GM13977 (cell line): ENCODE measurements around the gene FLCN.
"Not testable (repeated sequence)": the region's sequence is repeated elsewhere in the genome, so short reads cannot be mapped to it uniquely, and the experiment has no call there.

ENCODE experiments used
- DNase-seq: peaks from one replicate; pipeline ENCODE4 v3.0.0; 2012; ENCODE audit warnings: low spot score
- CTCF ChIP-seq: IDR thresholded peaks from 2 replicates; pipeline ENCODE4 v1.5.1; 2012; ENCODE audit warnings: mild to moderate bottlenecking, control low read depth; ENCODE audit not compliant: insufficient read depth; ENCODE audit errors: extremely low read depth, missing control alignments
- in situ Hi-C: fragments of 300-500 bp; cut with MboI; formaldehyde crosslinking; loops from one replicate; pipeline ENCODE4 v1.12.0; 2022; ENCODE audit warnings: low sequenced_read_pairs, low pct_unique_long_range_greater_than_20kb, mixed read lengths, inconsistent platforms; ENCODE audit not compliant: unreplicated experiment

The FLCN gene

GRCh38 chr17:17188586-17188985, 48.4 kb downstream of the FLCN start:
- in situ Hi-C loops, result no loop called here
- TF ChIP-seq CTCF, result no peak
- DNase-seq, result no peak

- in situ Hi-C loops, result no loop called here
- DNase-seq, result no peak
- TF ChIP-seq CTCF, result no peak
Measured at GRCh38 chr17:17186551-17187505, 50.1 kb downstream of the FLCN start.

GRCh38 chr17:17186051-17186450, 50.9 kb downstream of the FLCN start:
- in situ Hi-C loops, result no loop called here
- TF ChIP-seq CTCF, result no peak
- DNase-seq, result peak; percentile 76

DNA sequence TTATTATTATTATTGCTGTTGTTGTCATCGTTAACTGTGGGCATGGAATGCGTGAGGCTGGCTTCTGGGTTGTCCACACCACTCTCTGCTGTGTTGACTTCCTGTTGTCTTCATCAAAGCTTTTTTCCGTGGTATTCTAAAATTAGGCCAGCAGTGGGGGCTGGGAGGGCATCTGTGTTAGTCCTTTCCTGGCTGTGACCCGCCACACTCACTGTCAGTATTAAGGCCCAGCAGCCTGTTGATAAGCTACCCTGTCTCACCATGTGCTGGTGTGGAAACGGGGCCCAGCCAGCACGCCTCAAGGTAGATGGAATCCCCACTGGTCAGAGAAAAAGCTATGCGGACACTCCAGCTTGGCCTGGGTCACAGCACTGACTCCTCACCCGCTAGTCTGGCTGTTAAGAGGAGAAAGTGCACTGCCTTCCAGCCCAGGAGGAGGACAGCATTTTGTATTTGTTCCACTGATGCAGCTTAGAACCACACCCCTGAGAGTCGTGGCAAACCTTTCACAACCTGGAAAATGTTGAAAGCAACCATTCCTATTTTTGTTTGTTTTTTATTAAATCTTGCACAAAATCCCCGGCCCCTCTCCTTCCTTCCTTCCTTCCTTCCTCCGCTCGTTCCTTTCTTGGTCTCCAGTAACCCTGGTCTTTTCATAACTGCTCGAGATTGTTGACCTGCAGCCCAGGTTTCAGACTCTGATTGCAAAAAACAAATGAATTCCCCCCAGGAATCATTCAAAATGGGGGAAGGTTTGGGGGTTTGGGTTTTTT, 51.8 kb downstream of the FLCN start:
- in situ Hi-C loops, DNase-seq: not testable (repeated sequence)

DNA sequence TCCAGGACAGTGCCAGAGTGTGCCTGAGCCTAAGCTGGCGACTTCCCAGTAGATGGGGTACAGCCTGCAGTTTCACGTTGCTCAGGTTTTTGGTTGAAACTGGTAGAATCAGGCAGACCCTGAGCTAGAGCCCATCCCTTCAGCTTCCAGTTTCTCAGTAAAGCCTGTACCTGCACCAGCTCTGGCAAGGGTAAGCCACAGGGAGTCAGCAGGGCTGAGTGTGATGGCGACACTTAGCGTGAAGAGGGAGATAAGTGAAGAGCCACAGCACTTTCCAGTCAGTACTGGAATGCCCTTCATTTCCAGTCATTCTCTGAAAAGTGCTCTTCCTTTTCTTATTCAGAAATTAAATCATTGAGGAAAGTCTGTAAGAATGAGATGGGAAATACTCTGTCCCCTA, 53.2 kb downstream of the FLCN start:
- no peak for TF ChIP-seq CTCF
- in situ Hi-C loops, result no loop called here
- no peak for DNase-seq

GRCh38 chr17:17182598-17183136, 54.3 kb downstream of the FLCN start:
- in situ Hi-C loops, result no loop called here
- no peak for TF ChIP-seq CTCF
- no peak for DNase-seq
